Activated CD8-positive, alpha-beta memory T cell treated with anti-CD3 and anti-CD28 coated beads for 1 hour (primary cell): ENCODE measurements around the gene ERO1A.

Source experiments
- DNase-seq, 2 donors: peaks; one replicate each; pipeline ENCODE4 v3.0.0-alpha.2; 2020; ENCODE audit warnings: low read depth in 1 of 2; ENCODE audit errors: extremely low read depth in 1 of 2

ERO1A gene

GRCh38 chr14:52701223-52701622, 5.9 kb upstream of the ERO1A start:
- DNase-seq: no peak

GRCh38 chr14:52700701-52701172, 5.4 kb upstream of the ERO1A start:
- no peak for DNase-seq

- DNase-seq: peak in 1 of 2 donors; percentile 32
These were observed 437 bp downstream of the ERO1A start for GRCh38 chr14:52694761-52695480.

GRCh38 chr14:52693532-52693931, 1.8 kb downstream of the ERO1A start:
- no peak for DNase-seq

- DNase-seq: no peak
These were observed 2.3 kb downstream of the ERO1A start for GRCh38 chr14:52693036-52693435.

GRCh38 chr14:52692248-52692962, 3.0 kb downstream of the ERO1A start:
- DNase-seq: no peak

GRCh38 chr14:52690983-52691760, 4.2 kb downstream of the ERO1A start:
- no peak for DNase-seq

- DNase-seq: no peak
These were observed 9.2 kb downstream of the ERO1A start for GRCh38 chr14:52686176-52686575.

- no peak for DNase-seq
These were observed 11.3 kb downstream of the ERO1A start for GRCh38 chr14:52683985-52684520.

GRCh38 chr14:52678591-52678990, 16.8 kb downstream of the ERO1A start:
- DNase-seq: no peak

GRCh38 chr14:52663850-52664249, 31.5 kb downstream of the ERO1A start:
- no peak for DNase-seq

- DNase-seq: no peak
These were observed 34.0 kb downstream of the ERO1A start for GRCh38 chr14:52661314-52661713.

GRCh38 chr14:52660832-52661231, 34.5 kb downstream of the ERO1A start:
- DNase-seq: no peak

GRCh38 chr14:52660325-52660724, 35.0 kb downstream of the ERO1A start:
- no peak for DNase-seq

GRCh38 chr14:52656905-52657304, 38.5 kb downstream of the ERO1A start:
- no peak for DNase-seq

GRCh38 chr14:52650774-52651173, 44.6 kb downstream of the ERO1A start:
- DNase-seq: no peak

- no peak for DNase-seq
These were observed 45.8 kb downstream of the ERO1A start for GRCh38 chr14:52649511-52649910.

- DNase-seq: no peak
These were observed 53.6 kb downstream of the ERO1A start for GRCh38 chr14:52641745-52642144.

GRCh38 chr14:52640137-52640536, 55.2 kb downstream of the ERO1A start:
- DNase-seq: no peak

GRCh38 chr14:52619687-52620086, 75.7 kb downstream of the ERO1A start:
- DNase-seq: no peak

- no peak for DNase-seq
These were observed 76.8 kb downstream of the ERO1A start for GRCh38 chr14:52618602-52619001.
